H9 (cell line): ENCODE measurements around the gene FADS2. TPM values are rescaled to one million over a fixed set of nuclear protein-coding genes. Genes with fewer than 3 reads are reported as not detected.

Source experiments
- DNase-seq: peaks from one replicate; pipeline ENCODE4 v3.0.0-alpha.2; 2017
- H2AFZ ChIP-seq: one replicate; pipeline ENCODE4 v1.6.1; 2013; ENCODE audit warnings: mild to moderate bottlenecking, low read length, control low read depth, moderate library complexity
- H2AK5ac ChIP-seq: 2 replicates; pipeline ENCODE4 v1.6.1; 2013; ENCODE audit warnings: low read length, control low read depth, mixed read lengths; ENCODE audit not compliant: insufficient read length
- H2BK120ac ChIP-seq: one replicate; pipeline ENCODE4 v1.6.1; 2013; ENCODE audit warnings: low read depth, mild to moderate bottlenecking, low read length, control low read depth, inconsistent platforms; ENCODE audit not compliant: poor library complexity, severe bottlenecking
- H2BK12ac ChIP-seq: 2 replicates; pipeline ENCODE4 v1.6.1; 2013; ENCODE audit warnings: low read length, control low read depth, mixed read lengths, low read depth; ENCODE audit not compliant: insufficient read length
- H2BK15ac ChIP-seq: 2 replicates; pipeline ENCODE4 v1.6.1; 2013; ENCODE audit warnings: low read depth, low read length, control low read depth
- H2BK20ac ChIP-seq: one replicate; pipeline ENCODE4 v1.6.1; 2013; ENCODE audit warnings: low read depth, mild to moderate bottlenecking, low read length, control low read depth, inconsistent platforms; ENCODE audit not compliant: poor library complexity, severe bottlenecking
- H2BK5ac ChIP-seq: 2 replicates; pipeline ENCODE4 v1.6.1; 2013; ENCODE audit warnings: low read length, control low read depth, mixed read lengths; ENCODE audit not compliant: insufficient read length
- H3K14ac ChIP-seq: 2 replicates; pipeline ENCODE4 v1.6.1; 2013; ENCODE audit warnings: low read length, control low read depth; ENCODE audit not compliant: insufficient read depth
- H3K18ac ChIP-seq: 2 replicates; pipeline ENCODE4 v1.6.1; 2013; ENCODE audit warnings: low read depth, mild to moderate bottlenecking, mixed read lengths, low read length, control low read depth; ENCODE audit not compliant: insufficient read length
- H3K23ac ChIP-seq: 2 replicates; pipeline ENCODE4 v1.6.1; 2013; ENCODE audit warnings: low read length, control low read depth, mixed read lengths, low read depth; ENCODE audit not compliant: insufficient read length
- H3K23me2 ChIP-seq: 2 replicates; pipeline ENCODE4 v1.6.1; 2013; ENCODE audit warnings: low read depth, mild to moderate bottlenecking, mixed read lengths, low read length, control low read depth; ENCODE audit not compliant: insufficient read length, poor library complexity, severe bottlenecking
- H3K27ac ChIP-seq: 2 replicates; pipeline ENCODE4 v1.5.1; 2013; ENCODE audit warnings: low read length, control low read depth, mixed read lengths, low read depth; ENCODE audit not compliant: insufficient read length
- H3K27me3 ChIP-seq: 2 replicates; pipeline ENCODE4 v1.6.1; 2013; ENCODE audit warnings: low read length, control low read depth, inconsistent platforms; ENCODE audit not compliant: insufficient read depth
- H3K4ac ChIP-seq: 2 replicates; pipeline ENCODE4 v1.6.1; 2013; ENCODE audit warnings: low read depth, mild to moderate bottlenecking, control low read depth, inconsistent platforms, low read length, moderate library complexity
- H3K4me1 ChIP-seq: 2 replicates; pipeline ENCODE4 v1.6.1; 2013; ENCODE audit warnings: low read length, control low read depth, inconsistent platforms; ENCODE audit not compliant: insufficient read depth
- H3K4me2 ChIP-seq: 2 replicates; pipeline ENCODE4 v1.6.1; 2013; ENCODE audit warnings: low read length, control low read depth, mixed read lengths; ENCODE audit not compliant: insufficient read length, insufficient read depth
- H3K56ac ChIP-seq: 2 replicates; pipeline ENCODE4 v1.6.1; 2013; ENCODE audit warnings: low read depth, mild to moderate bottlenecking, mixed read lengths, low read length, control low read depth; ENCODE audit not compliant: insufficient read length
- H3K79me1 ChIP-seq: 2 replicates; pipeline ENCODE4 v1.6.1; 2013; ENCODE audit warnings: low read depth, mild to moderate bottlenecking, moderate library complexity, low read length, control low read depth, inconsistent platforms; ENCODE audit not compliant: insufficient read depth, poor library complexity, severe bottlenecking
- H3K79me2 ChIP-seq: 2 replicates; pipeline ENCODE4 v1.6.1; 2013; ENCODE audit warnings: low read length, control low read depth, inconsistent platforms; ENCODE audit not compliant: insufficient read depth
- H3K9ac ChIP-seq: 2 replicates; pipeline ENCODE4 v1.6.1; 2013; ENCODE audit warnings: low read length, control low read depth, mixed read lengths; ENCODE audit not compliant: insufficient read length; ENCODE audit errors: extremely low read depth
- H3K9me3 ChIP-seq: one replicate; pipeline ENCODE4 v1.6.1; 2013; ENCODE audit warnings: low read depth, low read length, inconsistent platforms; ENCODE audit not compliant: control insufficient read depth
- H3T11ph ChIP-seq: one replicate; pipeline ENCODE4 v1.6.1; 2013; ENCODE audit warnings: mild to moderate bottlenecking, low read length, control low read depth, inconsistent platforms
- H4K20me1 ChIP-seq: one replicate; pipeline ENCODE4 v1.6.1; 2013; ENCODE audit not compliant: control insufficient read depth, insufficient read length, insufficient read depth
- H4K5ac ChIP-seq: 2 replicates; pipeline ENCODE4 v1.6.1; 2013; ENCODE audit warnings: low read depth, mild to moderate bottlenecking, mixed read lengths, low read length, control low read depth; ENCODE audit not compliant: insufficient read length
- H4K8ac ChIP-seq: replicated peaks from 2 replicates; pipeline ENCODE4 v1.6.1; 2013; ENCODE audit warnings: low read length, control low read depth, mixed read lengths, low read depth; ENCODE audit not compliant: insufficient read length
- H4K91ac ChIP-seq: 2 replicates; pipeline ENCODE4 v1.6.1; 2013; ENCODE audit warnings: low read depth, mild to moderate bottlenecking, moderate library complexity, mixed read lengths, low read length, control low read depth; ENCODE audit not compliant: insufficient read length
- H3K27ac Mint-ChIP-seq, 3 experiments: 2 replicates in 2 of 3; 3 replicates in 1 of 3; pipeline ENCODE4 v1.8.0; 2020 to 2021; ENCODE audit warnings: mixed read lengths in 3 of 3, mild to moderate bottlenecking in 1 of 3, moderate library complexity in 1 of 3
- H3K27me3 Mint-ChIP-seq: 2 replicates; pipeline ENCODE4 v1.8.0; 2021; ENCODE audit warnings: low read depth, mild to moderate bottlenecking, moderate library complexity, mixed read lengths
- H3K36me3 Mint-ChIP-seq, 3 experiments: 2 replicates in 2 of 3; 3 replicates in 1 of 3; pipeline ENCODE4 v1.8.0; 2020 to 2021; ENCODE audit warnings: low read depth in 3 of 3, mixed read lengths in 3 of 3; ENCODE audit not compliant: insufficient read depth in 1 of 3
- H3K4me1 Mint-ChIP-seq, 2 experiments: 2 replicates each; pipeline ENCODE4 v1.8.0; 2020; ENCODE audit warnings: mixed read lengths in 2 of 2
- H3K4me3 Mint-ChIP-seq, 2 experiments: 2 replicates in 1 of 2; 3 replicates in 1 of 2; pipeline ENCODE4 v1.8.0; 2020 to 2021; ENCODE audit warnings: mild to moderate bottlenecking in 2 of 2, mixed read lengths in 2 of 2, moderate library complexity in 1 of 2
- H3K9me3 Mint-ChIP-seq, 2 experiments: 2 replicates in 1 of 2; 3 replicates in 1 of 2; pipeline ENCODE4 v1.8.0; 2020; ENCODE audit warnings: mild to moderate bottlenecking in 2 of 2, mixed read lengths in 2 of 2, moderate library complexity in 1 of 2
- WGBS: extraction: QIAGEN DNeasy Blood & Tissue Kit; methylation state at CpG from one replicate; pipeline ENCODE4 v1.1.7; 2013; ENCODE audit warnings: missing lambda C conversion rate, low lambda C conversion rate, mixed read lengths; ENCODE audit not compliant: insufficient read length; ENCODE audit errors: extremely low coverage; 5-methylcytosine and 5-hydroxymethylcytosine counted together
- total RNA-seq: library from RNA; stranded (reverse); gene quantifications from 2 replicates; pipeline ENCODE4 v1.2.1, GENCODE V29; 2021
- TF ChIP-seq, protein P1 (sequence below): fragments of 200-600 bp; sonication (generic); conservative IDR thresholded peaks from 3 replicates; pipeline ENCODE4 v1.8.0; 2021; ENCODE audit warnings: antibody characterized with exemption, mild to moderate bottlenecking

The FADS2 gene
- total RNA-seq, 1 experiment from 2014 or later = 322 TPM

DNA sequence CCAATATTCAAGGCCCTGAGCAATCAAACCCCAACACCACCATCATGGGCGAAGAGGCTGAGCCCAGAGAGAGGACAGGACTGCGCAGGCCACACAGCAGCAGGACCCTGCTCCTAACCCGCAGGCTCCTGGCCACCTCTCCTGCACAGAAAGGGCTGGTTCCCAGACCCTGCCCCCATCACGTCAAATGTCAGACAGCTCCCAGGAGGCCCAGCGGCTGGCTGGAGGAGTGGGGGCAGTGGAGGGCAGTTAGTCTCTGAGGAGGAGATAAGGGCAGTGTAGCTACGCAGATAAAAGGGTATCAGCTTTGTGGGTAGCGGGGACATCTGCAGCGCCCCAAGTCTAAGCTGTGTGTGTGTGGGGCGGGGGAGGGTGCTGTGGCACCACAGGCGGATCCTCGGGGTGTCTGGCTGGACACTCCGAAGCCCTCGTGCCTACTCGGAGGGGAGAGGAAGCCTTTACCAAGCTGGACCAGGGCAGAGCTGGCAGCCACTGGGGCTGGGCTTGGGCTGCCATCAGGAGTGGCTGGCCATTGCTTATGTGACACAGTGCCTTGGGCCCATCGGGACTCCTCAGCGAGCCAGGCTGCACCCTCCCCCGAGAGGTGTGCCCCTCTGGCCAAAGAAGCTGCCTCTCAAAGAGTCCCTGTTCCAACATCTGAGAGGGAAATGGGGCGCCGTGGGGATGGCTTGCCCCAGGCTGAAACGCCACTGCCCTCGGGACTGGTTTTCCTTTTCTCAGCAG lies 41.8 kb downstream of the FADS2 start:
- Mint-ChIP-seq H3K4me1 (peaks cover 23 to 29% of the 10 kb centered on the region in 2 experiments), H3K9me3 (no peaks in the 10 kb centered on the region), H3K4me3 (no peak overlapping the region; a peak in 1 of 5 replicates), H3K27me3 (peaks cover 26% of the 10 kb centered on the region), H3K27ac (peak overlapping the region in 1 of 3 experiments; percentile 17; a peak in 1 of 7 replicates), H3K36me3 (peaks cover 9 to 13% (median 12%) of the 10 kb centered on the region in 3 experiments)
- H4K20me1 ChIP-seq = no peaks in the 10 kb centered on the region
- no peak overlapping the region for H2BK12ac ChIP-seq
- H4K8ac ChIP-seq = no peak overlapping the region
- no peaks in the 10 kb centered on the region for H3K9me3 ChIP-seq
- H2BK15ac ChIP-seq = no peak overlapping the region
- no peak overlapping the region for H2BK120ac ChIP-seq
- H2BK20ac ChIP-seq = no peak overlapping the region
- H3K27ac ChIP-seq = no peak overlapping the region
- no peak overlapping the region for H3K56ac ChIP-seq
- peaks cover 2% of the 10 kb centered on the region; the same call in 1 of the 2 replicates for H3K4me1 ChIP-seq
- H2AK5ac ChIP-seq = no peak overlapping the region
- peak; percentile 56 for DNase-seq
- WGBS = no CpG with 5 or more reads among the region's 21 CpGs
- no peaks in the 10 kb centered on the region for H3K79me2 ChIP-seq
- no peak overlapping the region for H3K14ac ChIP-seq
- H3K23ac ChIP-seq = no peak overlapping the region
- H3K9ac ChIP-seq = no peak overlapping the region
- no peaks in the 10 kb centered on the region; the same call in 1 of the 2 replicates for H3K27me3 ChIP-seq
- H3K4ac ChIP-seq = no peak overlapping the region
- no peak overlapping the region for H2AFZ ChIP-seq
- H3T11ph ChIP-seq = no peak overlapping the region
- H2BK5ac ChIP-seq = no peak overlapping the region
- H3K18ac ChIP-seq = no peak overlapping the region
- no peak overlapping the region for H4K5ac ChIP-seq
- H3K4me2 ChIP-seq = no peak overlapping the region
- no peaks in the 10 kb centered on the region for H3K79me1 ChIP-seq
- H4K91ac ChIP-seq = no peak overlapping the region
- no peaks in the 10 kb centered on the region for H3K23me2 ChIP-seq
- TF ChIP-seq, protein P1, sequence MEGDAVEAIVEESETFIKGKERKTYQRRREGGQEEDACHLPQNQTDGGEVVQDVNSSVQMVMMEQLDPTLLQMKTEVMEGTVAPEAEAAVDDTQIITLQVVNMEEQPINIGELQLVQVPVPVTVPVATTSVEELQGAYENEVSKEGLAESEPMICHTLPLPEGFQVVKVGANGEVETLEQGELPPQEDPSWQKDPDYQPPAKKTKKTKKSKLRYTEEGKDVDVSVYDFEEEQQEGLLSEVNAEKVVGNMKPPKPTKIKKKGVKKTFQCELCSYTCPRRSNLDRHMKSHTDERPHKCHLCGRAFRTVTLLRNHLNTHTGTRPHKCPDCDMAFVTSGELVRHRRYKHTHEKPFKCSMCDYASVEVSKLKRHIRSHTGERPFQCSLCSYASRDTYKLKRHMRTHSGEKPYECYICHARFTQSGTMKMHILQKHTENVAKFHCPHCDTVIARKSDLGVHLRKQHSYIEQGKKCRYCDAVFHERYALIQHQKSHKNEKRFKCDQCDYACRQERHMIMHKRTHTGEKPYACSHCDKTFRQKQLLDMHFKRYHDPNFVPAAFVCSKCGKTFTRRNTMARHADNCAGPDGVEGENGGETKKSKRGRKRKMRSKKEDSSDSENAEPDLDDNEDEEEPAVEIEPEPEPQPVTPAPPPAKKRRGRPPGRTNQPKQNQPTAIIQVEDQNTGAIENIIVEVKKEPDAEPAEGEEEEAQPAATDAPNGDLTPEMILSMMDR = no peak
